Activated effector memory CD4-positive, alpha-beta T cell treated with anti-CD3 and anti-CD28 coated beads, Interleukin-2, amount 50 U/mL, for 16 hours (primary cell): ENCODE measurements around the gene WDR73.
"Not testable (repeated sequence)": the region's sequence is repeated elsewhere in the genome, so short reads cannot be mapped to it uniquely, and the experiment has no call there.

Experiments used
- DNase-seq: peaks from one replicate; pipeline ENCODE4 v3.0.0-alpha.2; 2020

WDR73 gene

DNA sequence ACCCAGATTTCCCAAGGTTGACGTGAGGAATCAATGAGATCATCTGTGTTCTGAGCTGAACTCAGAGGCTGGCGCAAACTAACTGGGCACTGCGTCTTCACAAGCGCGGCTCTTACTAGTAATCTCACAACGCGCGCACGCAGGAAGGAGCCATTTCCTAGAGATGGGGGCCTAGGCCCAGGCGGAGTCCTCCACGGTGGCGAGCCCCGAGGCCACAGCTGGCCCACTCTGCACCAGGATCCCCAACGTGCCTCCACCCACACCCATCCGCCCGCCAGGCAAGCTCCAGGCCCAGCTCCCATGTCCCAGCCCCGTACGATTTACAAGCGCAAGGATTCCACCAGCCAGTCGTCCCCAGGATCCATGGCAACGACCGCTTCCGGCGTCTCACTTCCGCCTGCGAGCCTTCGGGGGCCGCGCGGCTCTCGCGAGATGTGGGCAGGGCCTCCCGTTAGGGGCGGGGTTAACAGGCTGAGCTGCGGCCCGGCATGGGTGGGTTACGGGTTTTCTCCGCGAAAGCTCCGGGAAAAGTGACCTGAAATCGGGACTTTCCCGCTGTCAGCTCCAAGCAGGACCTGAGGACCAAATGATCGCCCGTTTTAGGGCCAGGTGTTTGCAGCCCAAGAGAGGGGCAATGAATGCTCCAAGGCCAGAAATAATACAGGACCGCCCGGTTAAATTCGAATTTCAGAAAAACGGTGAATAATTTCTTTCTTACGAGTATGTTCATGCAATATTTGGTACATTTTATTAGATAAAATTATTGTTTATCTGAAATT, at the start of gene WDR73:
Gene WDR73, minus strand, starts transcription at position 374 of the 779 bp plus-strand sequence. Its CDS starts 9 bp downstream, at position 365.
- DNase-seq, result peak; percentile 99

- no peak for DNase-seq
Observed at GRCh38 chr15:84703808-84704207, 49.7 kb upstream of the WDR73 start.

DNA sequence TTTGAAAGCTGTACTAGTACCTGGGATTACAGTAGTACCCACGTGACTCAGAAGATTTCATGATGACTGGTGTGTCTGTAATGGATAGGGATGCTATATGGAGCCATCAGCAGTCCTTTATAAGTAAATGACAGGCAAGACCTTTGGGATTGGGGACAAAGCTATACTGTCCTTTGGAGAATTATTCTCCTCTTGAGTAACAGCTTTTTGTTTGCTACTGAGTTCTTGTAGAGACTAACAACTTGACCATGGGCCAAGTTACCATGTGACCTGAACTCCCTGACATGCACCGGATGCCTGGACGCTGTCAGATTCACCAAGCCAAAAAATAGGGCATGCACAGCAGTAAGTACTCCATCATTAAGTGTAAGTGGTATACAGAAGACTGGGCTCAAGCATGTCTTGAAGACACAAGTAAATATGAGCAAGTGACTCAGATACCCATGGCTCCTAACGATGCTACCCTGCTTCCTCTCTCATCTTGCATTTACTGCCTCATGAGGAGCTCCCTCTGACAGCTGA, 48.9 kb upstream of the WDR73 start:
- no peak for DNase-seq

DNA sequence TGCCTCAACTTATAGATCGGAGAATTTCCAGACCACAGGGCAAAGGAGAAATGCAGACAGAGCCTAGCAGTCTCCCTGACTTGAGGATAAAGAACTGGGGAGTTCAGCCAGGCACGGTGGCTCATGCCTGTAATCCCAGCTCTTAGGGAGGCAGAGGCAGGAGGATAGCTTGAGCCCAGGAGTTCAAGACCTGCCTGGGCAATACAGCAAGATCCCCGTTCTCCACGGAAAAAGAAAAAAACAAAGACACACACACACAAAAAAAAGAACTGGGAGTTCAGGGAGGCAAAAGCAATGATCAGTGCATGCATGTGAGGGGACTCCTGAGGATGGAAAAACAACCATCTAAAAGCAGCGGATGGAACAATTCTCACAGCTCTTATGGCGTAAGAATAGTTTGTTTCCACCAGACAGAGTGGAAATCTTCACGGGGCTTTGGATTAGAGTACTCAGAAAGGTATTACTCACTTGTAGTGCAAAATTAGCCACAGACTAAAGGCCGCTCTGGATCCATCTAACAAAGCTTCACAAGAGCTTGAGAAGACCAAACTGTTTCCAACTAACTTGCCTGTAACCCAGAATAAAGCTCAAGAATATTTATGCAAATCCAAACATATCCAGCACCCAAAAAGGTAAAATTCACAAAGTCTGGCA, 45.6 kb upstream of the WDR73 start:
- no peak for DNase-seq

- DNase-seq, result no peak
Observed at GRCh38 chr15:84697236-84697990, 43.3 kb upstream of the WDR73 start.

DNA sequence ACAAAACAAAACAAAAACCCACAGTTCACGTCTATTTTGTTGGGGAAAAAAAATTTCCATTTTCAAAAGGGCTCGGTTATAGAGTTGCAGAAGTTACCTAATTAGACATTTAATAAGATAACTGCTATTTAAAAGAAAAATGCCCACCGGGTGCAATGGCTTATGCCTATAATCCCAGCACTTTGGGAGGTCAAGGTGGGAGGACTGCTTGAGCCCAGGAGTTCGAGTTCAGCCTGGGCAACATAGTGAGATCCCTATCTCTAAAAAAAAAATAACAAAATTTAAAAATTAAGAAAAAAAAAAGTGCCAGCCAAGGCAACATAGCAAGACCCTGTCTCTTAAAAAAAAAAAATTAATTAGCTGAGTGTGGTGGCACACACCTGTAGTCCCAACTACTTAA, 42.7 kb upstream of the WDR73 start:
- no peak for DNase-seq

DNA sequence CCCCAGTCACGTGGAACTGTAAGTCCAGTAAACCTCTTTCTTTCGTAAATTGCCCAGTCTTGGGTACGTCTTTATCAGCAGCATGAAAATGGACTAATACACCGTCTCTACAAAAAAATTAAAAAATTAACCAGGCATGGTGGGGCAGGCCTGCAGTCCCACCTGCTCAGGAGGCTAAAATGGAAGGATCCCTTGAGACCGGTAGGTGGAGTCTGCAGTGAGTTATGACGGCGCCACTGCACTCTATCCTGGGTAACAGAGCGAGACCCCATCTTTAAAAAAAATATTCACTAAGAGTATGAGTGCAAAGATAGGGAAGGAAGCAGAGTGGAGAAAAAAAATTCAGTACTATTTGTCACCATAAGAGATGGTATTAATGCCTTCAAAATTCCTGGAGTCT, 36.3 kb upstream of the WDR73 start:
- no peak for DNase-seq

- no peak for DNase-seq
Observed at GRCh38 chr15:84689858-84690257, 35.8 kb upstream of the WDR73 start.

DNA sequence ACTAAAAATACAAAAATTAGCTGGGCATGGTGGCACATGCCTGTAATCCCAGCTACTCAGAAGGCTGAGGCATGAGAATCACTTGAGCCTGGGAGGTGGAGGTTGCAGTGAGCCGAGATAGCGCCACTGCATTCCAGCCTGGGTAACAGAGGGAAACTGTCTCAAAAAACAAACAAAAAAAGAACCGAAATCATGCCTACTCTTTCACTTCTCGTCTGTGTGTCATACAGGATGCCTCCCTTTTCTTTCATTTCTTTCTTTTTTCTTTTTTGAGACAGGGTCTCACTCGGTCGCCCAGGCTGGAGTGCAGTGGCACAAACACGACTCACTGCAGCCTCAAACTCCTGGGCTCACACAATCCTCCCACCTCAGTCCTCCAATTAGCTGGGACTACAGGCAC, 32.4 kb upstream of the WDR73 start:
- DNase-seq, result not testable (repeated sequence)

DNA sequence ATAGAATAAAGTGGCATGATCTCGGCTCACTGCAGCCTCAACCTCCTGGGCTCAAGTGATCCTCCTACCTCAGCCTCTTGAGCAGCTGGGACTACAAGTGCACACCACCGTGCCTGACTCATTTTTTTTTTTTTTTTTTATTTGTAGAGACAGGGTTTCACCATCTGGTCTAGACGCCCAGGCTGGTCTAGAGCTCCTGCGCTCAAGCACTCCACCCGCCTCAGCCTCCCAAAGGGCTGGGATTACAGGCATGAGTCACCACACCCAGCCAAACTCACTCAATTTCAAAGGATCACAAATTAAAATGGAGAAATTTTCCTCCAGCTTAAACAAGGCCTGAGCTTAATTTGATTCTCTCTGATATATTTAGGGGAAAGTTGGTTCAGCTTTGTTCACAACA, 31.2 kb upstream of the WDR73 start:
- DNase-seq, result no peak

- no peak for DNase-seq
Observed at GRCh38 chr15:84684092-84684491, 30.0 kb upstream of the WDR73 start.

- DNase-seq, result peak; percentile 85
Observed at GRCh38 chr15:84681831-84682230, 27.7 kb upstream of the WDR73 start.

DNA sequence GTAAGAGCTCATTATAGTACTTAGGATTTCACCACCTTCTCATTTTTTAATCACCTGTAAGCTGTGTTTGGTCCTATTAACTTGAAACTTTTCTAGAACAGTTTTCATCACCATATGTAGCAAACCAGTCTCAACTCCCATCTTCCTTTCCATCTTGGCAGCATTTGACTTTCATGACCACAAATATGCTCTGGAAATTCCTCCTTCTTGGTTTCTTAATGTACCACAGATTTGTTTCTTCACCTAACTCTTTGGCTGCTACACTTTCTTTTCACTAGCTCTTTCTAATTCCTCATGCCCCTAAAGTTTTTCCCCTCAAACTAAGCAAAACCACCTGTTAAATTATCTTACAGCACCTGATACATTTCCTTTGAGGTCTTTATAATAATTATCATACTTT, 17.1 kb upstream of the WDR73 start:
- DNase-seq, result no peak

DNA sequence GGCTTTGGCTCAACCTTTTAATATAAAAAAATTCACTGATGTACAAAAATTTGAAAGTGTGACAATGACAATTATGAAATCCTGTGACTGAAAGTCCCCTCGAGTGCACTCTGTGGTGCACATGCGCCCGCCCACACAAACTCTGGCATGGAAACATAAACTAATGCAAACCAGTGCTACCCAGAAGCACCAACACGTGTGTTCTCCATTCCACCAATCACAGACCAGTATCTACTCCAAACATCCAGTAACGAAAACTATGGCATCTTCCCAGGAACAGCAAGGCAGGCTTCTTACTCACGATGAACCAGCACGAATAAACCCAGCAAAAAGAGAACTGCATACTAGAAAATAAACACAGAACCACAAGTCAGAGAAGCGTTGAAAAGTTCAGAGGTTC, 15.6 kb upstream of the WDR73 start:
- DNase-seq, result peak; percentile 74

- no peak for DNase-seq
Observed at GRCh38 chr15:84668221-84668982, 14.3 kb upstream of the WDR73 start.

DNA sequence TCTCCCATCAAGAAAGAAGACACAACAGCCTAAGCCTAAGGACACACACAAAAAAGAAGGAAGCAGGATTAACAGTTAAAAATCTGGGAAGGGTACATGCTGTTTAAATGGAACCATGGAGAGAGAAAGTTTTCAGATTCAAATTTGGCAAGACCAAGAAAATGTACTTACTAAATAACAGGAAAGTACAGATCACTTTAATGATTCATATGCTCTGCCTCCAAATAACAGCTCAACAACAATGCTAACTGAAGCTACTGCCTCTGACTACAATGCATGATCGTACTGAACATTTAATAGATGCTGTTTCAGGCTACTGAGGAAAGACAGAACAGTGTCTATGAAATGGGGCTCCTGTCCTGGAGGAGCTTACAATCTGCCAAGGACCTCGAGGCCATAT, 12.3 kb upstream of the WDR73 start:
- no peak for DNase-seq

GRCh38 chr15:84661001-84661400, 6.9 kb upstream of the WDR73 start:
- DNase-seq, result no peak

- no peak for DNase-seq
Observed at GRCh38 chr15:84659904-84660781, 6.1 kb upstream of the WDR73 start.

GRCh38 chr15:84658788-84659411, 4.8 kb upstream of the WDR73 start:
- no peak for DNase-seq

DNA sequence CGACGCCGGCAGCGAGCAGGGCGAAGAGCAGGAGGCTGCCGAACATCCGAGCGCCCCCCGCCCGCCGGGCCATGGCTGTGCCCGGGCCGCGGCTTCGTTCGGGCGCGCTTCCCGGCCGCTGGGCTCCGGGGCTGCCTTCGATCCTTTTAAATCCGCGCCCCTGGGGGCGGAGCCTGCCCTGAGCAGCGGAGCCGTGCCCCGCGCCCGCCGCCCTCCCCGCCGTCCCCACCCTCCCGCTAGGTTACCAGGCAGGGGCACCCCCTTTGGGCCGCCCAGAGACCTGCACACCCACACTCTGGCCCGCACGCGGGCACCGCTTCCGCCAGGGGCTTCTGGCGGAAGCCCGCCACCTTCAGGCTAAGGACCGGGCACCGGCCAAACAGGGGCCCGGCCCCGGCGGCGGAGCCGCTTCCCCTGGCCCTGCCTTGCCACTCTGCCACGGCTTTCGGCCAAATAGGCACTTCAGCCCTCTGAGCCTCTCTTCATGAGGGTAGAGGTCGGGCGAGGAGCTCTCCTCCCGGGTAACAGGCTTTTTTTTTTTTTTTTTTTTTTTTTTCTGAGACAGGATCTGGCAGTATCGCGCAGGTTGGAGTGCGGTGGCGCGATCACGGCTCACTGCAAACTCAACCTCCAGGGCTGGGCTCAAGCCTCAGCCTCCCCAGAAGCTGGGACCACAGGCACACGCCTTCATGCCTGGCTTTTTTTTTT, 4.2 kb upstream of the WDR73 start, which contains the start of gene NMB:
Gene NMB, minus strand, starts transcription at position 120 of the 708 bp plus-strand sequence. Its CDS starts 47 bp downstream, at position 73.
- DNase-seq, result peak; percentile 94

GRCh38 chr15:84657748-84658079, 3.6 kb upstream of the WDR73 start:
- DNase-seq, result no peak
